H1 (cell line): Measurements from ENCODE around the gene TEX2. TPM values are rescaled to one million over a fixed set of nuclear protein-coding genes. Genes with fewer than 3 reads are reported as not detected.

Source experiments
- CTCF ChIA-PET: fragments of 300-600 bp; sonication (Branson Sonifier 250); formaldehyde crosslinking; loops from one replicate; lab custom pipeline; 2021; ENCODE audit not compliant: partially characterized antibody; lab: Charles Lee
- POLR2A ChIA-PET: fragments of 300-600 bp; sonication (Branson Sonifier 250); formaldehyde crosslinking; loops from one replicate; lab custom pipeline; 2021; ENCODE audit warnings: inconsistent platforms; ENCODE audit not compliant: partially characterized antibody; lab: Charles Lee
- DNase-seq, 2 experiments: peaks; one replicate each; pipeline versions ENCODE4 v3.0.0 to v3.0.0-alpha.2; 2010 to 2022; ENCODE audit warnings: low spot score in 2 of 2, low read depth in 1 of 2, mixed read lengths in 1 of 2
- FAIRE-seq: peaks from 2 replicates; lab custom pipeline; 2011; peaks lifted over from hg19 to GRCh38; lab: Jason Lieb, UNC
- H2AFZ ChIP-seq: 2 replicates; pipeline ENCODE4 v1.8.1; 2012; ENCODE audit warnings: low read length, inconsistent platforms
- H2AK5ac ChIP-seq: 2 replicates; pipeline ENCODE4 v1.6.1; 2013; ENCODE audit warnings: low read depth, low read length
- H2BK120ac ChIP-seq: replicated peaks from 2 replicates; pipeline ENCODE3; 2013; ENCODE audit warnings: low read depth, low read length, inconsistent platforms
- H2BK12ac ChIP-seq: 2 replicates; pipeline ENCODE4 v1.6.1; 2013; ENCODE audit warnings: low read depth, low read length
- H2BK15ac ChIP-seq: 2 replicates; pipeline ENCODE4 v1.6.1; 2013; ENCODE audit warnings: low read length
- H2BK20ac ChIP-seq: 2 replicates; pipeline ENCODE4 v1.6.1; 2013; ENCODE audit warnings: low read length
- H2BK5ac ChIP-seq: 2 replicates; pipeline ENCODE4 v1.6.1; 2013; ENCODE audit warnings: low read depth, low read length
- H3K14ac ChIP-seq: 2 replicates; pipeline ENCODE4 v1.6.1; 2013; ENCODE audit warnings: inconsistent platforms; ENCODE audit not compliant: insufficient read length
- H3K18ac ChIP-seq: 2 replicates; pipeline ENCODE4 v1.6.1; 2013; ENCODE audit warnings: low read length; ENCODE audit errors: extremely low read depth
- H3K23ac ChIP-seq: 2 replicates; pipeline ENCODE4 v1.6.1; 2013; ENCODE audit warnings: inconsistent platforms; ENCODE audit not compliant: insufficient read length
- H3K23me2 ChIP-seq: 2 replicates; pipeline ENCODE4 v1.6.1; 2013; ENCODE audit warnings: low read depth, low read length
- H3K27ac ChIP-seq: 2 replicates; pipeline ENCODE4 v1.6.1; 2011; ENCODE audit warnings: low read depth, low read length, inconsistent platforms
- H3K27me3 ChIP-seq, 4 experiments: replicated peaks in 1 of 4; 1 replicate in 1 of 4; 2 replicates in 3 of 4; pipeline versions ENCODE4 v1.6.1 to v1.8.1; 2011 to 2013; ENCODE audit warnings: low read length in 3 of 4, mild to moderate bottlenecking in 3 of 4, inconsistent platforms in 2 of 4, mixed read lengths in 2 of 4, moderate library complexity in 1 of 4; ENCODE audit not compliant: control insufficient read depth in 3 of 4, insufficient read depth in 3 of 4; ENCODE audit errors: extremely low read depth in 1 of 4
- H3K36me3 ChIP-seq, 4 experiments: 2 replicates each; pipeline versions ENCODE4 v1.6.1 to v1.8.1; 2011 to 2013; ENCODE audit warnings: mild to moderate bottlenecking in 4 of 4, low read length in 3 of 4, moderate library complexity in 2 of 4, control low read depth in 1 of 4, inconsistent platforms in 1 of 4; ENCODE audit not compliant: insufficient read depth in 4 of 4, control insufficient read depth in 2 of 4
- H3K4ac ChIP-seq: replicated peaks from 2 replicates; pipeline ENCODE3; 2013; ENCODE audit warnings: low read length, low read depth, mixed read lengths, inconsistent platforms; ENCODE audit not compliant: insufficient read length
- H3K4me1 ChIP-seq, 4 experiments: replicated peaks in 1 of 4; 1 replicate in 1 of 4; 2 replicates in 3 of 4; pipeline versions ENCODE4 v1.6.1 to v1.8.1; 2011 to 2013; ENCODE audit warnings: low read length in 3 of 4, inconsistent platforms in 2 of 4, mixed read lengths in 1 of 4; ENCODE audit not compliant: insufficient read depth in 4 of 4, control insufficient read depth in 3 of 4
- H3K4me2 ChIP-seq, 2 experiments: 2 replicates each; pipeline versions ENCODE4 v1.6.1 to v1.8.1; 2011 to 2013; ENCODE audit warnings: low read depth in 2 of 2, low read length in 2 of 2, control low read depth in 1 of 2, inconsistent platforms in 1 of 2, mild to moderate bottlenecking in 1 of 2; ENCODE audit not compliant: insufficient read depth in 1 of 2
- H3K4me3 ChIP-seq, 4 experiments: fragments of 200-600, 300-600 bp in 1 of 4; sonication (generic), shearing (Covaris generic), sonication (Bioruptor Twin) in 1 of 4; 2 replicates each; pipeline versions ENCODE4 v1.5.1 to v1.8.1; 2011 to 2016; ENCODE audit warnings: low read length in 4 of 4, low read depth in 3 of 4, control low read depth in 2 of 4, inconsistent platforms in 2 of 4, mild to moderate bottlenecking in 2 of 4, mixed read lengths in 1 of 4, moderate library complexity in 1 of 4; ENCODE audit not compliant: insufficient read depth in 2 of 4; ENCODE audit errors: extremely low read depth in 1 of 4
- H3K56ac ChIP-seq: replicated peaks from 2 replicates; pipeline ENCODE3; 2013; ENCODE audit warnings: low read depth, mild to moderate bottlenecking, mixed read lengths, low read length, inconsistent platforms; ENCODE audit not compliant: insufficient read length
- H3K79me1 ChIP-seq: 2 replicates; pipeline ENCODE4 v1.6.1; 2013; ENCODE audit warnings: low read depth, low read length, control low read depth
- H3K79me2 ChIP-seq, 2 experiments: 2 replicates each; pipeline versions ENCODE4 v1.6.1 to v1.8.1; 2012 to 2013; ENCODE audit warnings: low read length in 2 of 2, mild to moderate bottlenecking in 2 of 2, inconsistent platforms in 1 of 2; ENCODE audit not compliant: insufficient read depth in 2 of 2, control insufficient read depth in 1 of 2
- H3K9ac ChIP-seq, 4 experiments: replicated peaks in 1 of 4; 1 replicate in 1 of 4; 2 replicates in 3 of 4; pipeline versions ENCODE4 v1.6.1 to v1.8.1; 2011 to 2013; ENCODE audit warnings: low read depth in 3 of 4, low read length in 3 of 4, control low read depth in 2 of 4, mild to moderate bottlenecking in 2 of 4, moderate library complexity in 2 of 4, inconsistent platforms in 1 of 4; ENCODE audit errors: extremely low read depth in 1 of 4
- H3K9me3 ChIP-seq, 2 experiments: 2 replicates each; pipeline versions ENCODE4 v1.6.1 to v1.8.1; 2012 to 2013; ENCODE audit warnings: mild to moderate bottlenecking in 2 of 2, moderate library complexity in 2 of 2, control low read depth in 1 of 2, inconsistent platforms in 1 of 2, low read depth in 1 of 2, low read length in 1 of 2, mixed read lengths in 1 of 2; ENCODE audit not compliant: insufficient read depth in 2 of 2
- H4K20me1 ChIP-seq, 2 experiments: replicated peaks in 1 of 2; 2 replicates each; pipeline versions ENCODE3 to v1.8.1; 2011 to 2013; ENCODE audit warnings: inconsistent platforms in 2 of 2, low read length in 2 of 2, mild to moderate bottlenecking in 1 of 2; ENCODE audit not compliant: insufficient read depth in 2 of 2, control insufficient read depth in 1 of 2
- H4K5ac ChIP-seq: 2 replicates; pipeline ENCODE4 v1.6.1; 2013; ENCODE audit warnings: low read length, low read depth, mixed read lengths, inconsistent platforms; ENCODE audit not compliant: insufficient read length
- H4K8ac ChIP-seq: 2 replicates; pipeline ENCODE4 v1.8.0; 2013; ENCODE audit warnings: mild to moderate bottlenecking, moderate library complexity, low read length, inconsistent platforms; ENCODE audit not compliant: insufficient read depth; ENCODE audit errors: extremely low read depth
- H4K91ac ChIP-seq: replicated peaks from 2 replicates; pipeline ENCODE3; 2013; ENCODE audit warnings: low read length, mixed read lengths, inconsistent platforms; ENCODE audit not compliant: insufficient read length
- JUN ChIP-seq: IDR thresholded peaks from 2 replicates; pipeline ENCODE4 v1.6.1; 2011; ENCODE audit warnings: low read depth, mild to moderate bottlenecking, improper control_type of control experiment, low read length
- SRF ChIP-seq: IDR thresholded peaks from 2 replicates; pipeline ENCODE4 v1.6.1; 2011; ENCODE audit warnings: mild to moderate bottlenecking, low read depth, low read length, moderate library complexity
- WGBS, 2 experiments: shearing (Covaris generic) in 1 of 2; methylation state at CpG; one replicate each; pipeline versions ENCODE4 v1.1.6 to v1.1.7; 2013 to 2015; ENCODE audit warnings: low lambda C conversion rate in 2 of 2, mixed read lengths in 2 of 2, inconsistent platforms in 1 of 2, low coverage in 1 of 2, missing lambda C conversion rate in 1 of 2; ENCODE audit not compliant: insufficient replicate concordance in 2 of 2, insufficient coverage in 1 of 2, insufficient read length in 1 of 2; ENCODE audit errors: extremely low coverage in 1 of 2, missing lambda C conversion rate in 1 of 2; 5-methylcytosine and 5-hydroxymethylcytosine counted together
- polyA plus RNA-seq, 7 experiments: library from polyadenylated mRNA; depleted of rRNA in 3 of 7; stranded (reverse) in 5 of 7; unstranded in 2 of 7; fragments of >200 nt in 5 of 7; fragments of 200-250 nt in 2 of 7; gene quantifications; 1 replicate in 5 of 7; 2 replicates in 1 of 7; 4 replicates in 1 of 7; pipeline versions ENCODE4 v1.2.1 to v1.2.3, GENCODE V29; 2011 to 2013; ENCODE audit warnings: missing spikeins in 2 of 7, mixed read lengths in 2 of 7
- total RNA-seq: library from RNA; stranded (reverse); fragmentation: NEBNext Ultra II Directional; extraction: Animal tissue kit (Norgen Biotek cat#: 25700); gene quantifications from 2 replicates; pipeline ENCODE4 v1.2.1, GENCODE V29; 2021
- TF ChIP-seq, protein P1 (sequence below): IDR thresholded peaks from 2 replicates; pipeline ENCODE4 v1.6.1; 2011; ENCODE audit warnings: low read depth, mild to moderate bottlenecking, low read length; ENCODE audit not compliant: insufficient read depth

TEX2 gene
- total and polyA plus RNA-seq, 2 of the 8 experiments (the other 6 are each of a cell fraction or from before 2014, with no cell fraction given) = 6.1 to 15.6 TPM

DNA sequence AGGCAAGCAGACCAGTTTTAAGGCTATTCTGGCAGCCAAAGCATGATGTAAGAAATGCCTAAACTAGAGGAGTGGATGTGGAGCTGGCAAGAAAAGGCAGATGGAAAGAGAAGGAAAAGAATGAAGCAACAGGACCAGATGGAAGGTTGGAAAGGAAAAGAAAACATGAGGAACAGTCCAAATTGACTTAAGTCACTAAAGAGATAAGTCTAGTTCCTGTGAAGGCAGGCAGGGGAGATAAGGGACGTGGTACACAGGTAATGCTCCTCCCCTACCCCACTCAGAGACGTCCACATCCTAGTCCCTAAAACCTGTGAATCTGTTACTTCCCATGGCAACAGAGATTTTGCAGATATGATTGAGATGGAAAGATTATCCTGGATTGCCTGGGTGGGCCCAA lies 43.5 kb downstream of the TEX2 start:
- no peaks in the 10 kb centered on the region for H3K27me3 ChIP-seq
- H3K4ac ChIP-seq = no peak overlapping the region
- H4K8ac ChIP-seq = no peak overlapping the region
- H3K4me1 ChIP-seq = peaks cover 4 to 8% (median 7%) of the 10 kb centered on the region in 4 experiments
- no peak overlapping the region for H3K27ac ChIP-seq
- H2AK5ac ChIP-seq = no peak overlapping the region
- H3K9me3 ChIP-seq = no peaks in the 10 kb centered on the region
- no peak overlapping the region for H3K18ac ChIP-seq
- H4K5ac ChIP-seq = no peak overlapping the region
- no peak overlapping the region for H2BK12ac ChIP-seq
- no peak overlapping the region for H3K4me3 ChIP-seq
- peaks cover 3 to 11% of the 10 kb centered on the region in 2 experiments; a peak in 2 of 4 replicates for H3K79me2 ChIP-seq
- ChIA-PET POLR2A (interaction anchor here (0.7 kb wide), 1 partner anchor 15 kb away, joined by 3 read pairs; no protein-coding TSS in a partner anchor), CTCF (interaction anchor here (0.6 to 4.4 kb wide), 2 partner anchors 17 to 1325 kb away, joined by 3 to 34 read pairs; no protein-coding TSS in a partner anchor)
- no peak overlapping the region for H3K9ac ChIP-seq
- peaks cover 0 to 2% of the 10 kb centered on the region in 2 experiments for H4K20me1 ChIP-seq
- no peak overlapping the region for H4K91ac ChIP-seq
- WGBS, 2 experiments = 85% methylated on average over 2 of the region's 2 CpGs; no CpG with 5 or more reads in 1 of the 2 experiments
- no peak overlapping the region for H2BK5ac ChIP-seq
- H2BK20ac ChIP-seq = no peak overlapping the region
- no peaks in the 10 kb centered on the region for H3K23me2 ChIP-seq
- no peak overlapping the region for H2BK120ac ChIP-seq
- DNase-seq (no peak), FAIRE-seq (no peak)
- H3K14ac ChIP-seq = no peak overlapping the region
- H3K4me2 ChIP-seq = no peak overlapping the region
- H3K56ac ChIP-seq = no peak overlapping the region
- no peaks in the 10 kb centered on the region for H3K36me3 ChIP-seq
- no peak overlapping the region for H3K23ac ChIP-seq
- no peaks in the 10 kb centered on the region; the same call in 1 of the 2 replicates for H3K79me1 ChIP-seq
- H2BK15ac ChIP-seq = no peak overlapping the region
- H2AFZ ChIP-seq = no peak overlapping the region
- TF ChIP-seq, protein P1, sequence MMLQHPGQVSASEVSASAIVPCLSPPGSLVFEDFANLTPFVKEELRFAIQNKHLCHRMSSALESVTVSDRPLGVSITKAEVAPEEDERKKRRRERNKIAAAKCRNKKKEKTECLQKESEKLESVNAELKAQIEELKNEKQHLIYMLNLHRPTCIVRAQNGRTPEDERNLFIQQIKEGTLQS = no peak
- no peak for TF ChIP-seq JUN
- no peak for TF ChIP-seq SRF
